Brain pericyte (primary cell): ENCODE data around the gene SYTL3.
"Not testable (repeated sequence)": the region's sequence is repeated elsewhere in the genome, so short reads cannot be mapped to it uniquely, and the experiment has no call there.

Experiments used
- DNase-seq: peaks from one replicate; pipeline ENCODE4 v3.0.0-alpha.2; 2012; ENCODE audit warnings: low read depth, low spot score

The SYTL3 gene, protein sequence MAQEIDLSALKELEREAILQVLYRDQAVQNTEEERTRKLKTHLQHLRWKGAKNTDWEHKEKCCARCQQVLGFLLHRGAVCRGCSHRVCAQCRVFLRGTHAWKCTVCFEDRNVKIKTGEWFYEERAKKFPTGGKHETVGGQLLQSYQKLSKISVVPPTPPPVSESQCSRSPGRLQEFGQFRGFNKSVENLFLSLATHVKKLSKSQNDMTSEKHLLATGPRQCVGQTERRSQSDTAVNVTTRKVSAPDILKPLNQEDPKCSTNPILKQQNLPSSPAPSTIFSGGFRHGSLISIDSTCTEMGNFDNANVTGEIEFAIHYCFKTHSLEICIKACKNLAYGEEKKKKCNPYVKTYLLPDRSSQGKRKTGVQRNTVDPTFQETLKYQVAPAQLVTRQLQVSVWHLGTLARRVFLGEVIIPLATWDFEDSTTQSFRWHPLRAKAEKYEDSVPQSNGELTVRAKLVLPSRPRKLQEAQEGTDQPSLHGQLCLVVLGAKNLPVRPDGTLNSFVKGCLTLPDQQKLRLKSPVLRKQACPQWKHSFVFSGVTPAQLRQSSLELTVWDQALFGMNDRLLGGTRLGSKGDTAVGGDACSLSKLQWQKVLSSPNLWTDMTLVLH

GRCh38 chr6:158649289-158650143 is at the start of gene SYTL3:
Gene SYTL3 (plus strand): TSS chr6:158650054. CDS start chr6:158663269, 13,215 bp downstream.
- no peak for DNase-seq

GRCh38 chr6:158603261-158604047 is 46.4 kb upstream of the SYTL3 start:
- no peak for DNase-seq

DNA sequence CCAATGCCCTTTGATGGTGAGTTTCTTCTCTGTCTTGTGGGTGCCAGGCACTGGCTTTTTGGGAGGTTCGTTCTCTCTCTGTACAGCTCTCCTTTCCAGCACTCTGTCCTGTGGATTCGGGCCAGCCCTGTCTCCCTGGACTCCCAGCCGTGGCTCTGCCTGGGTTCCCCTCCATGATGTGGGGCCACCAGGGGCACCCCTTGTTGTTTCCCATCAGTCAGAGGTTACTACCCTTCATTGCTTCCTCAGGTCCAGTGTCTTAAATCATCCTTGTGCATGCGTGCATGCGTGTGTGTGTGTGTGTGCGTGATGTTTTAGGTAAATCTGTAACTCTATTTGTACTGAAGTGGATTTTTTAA is 45.8 kb upstream of the SYTL3 start:
- DNase-seq: no peak

GRCh38 chr6:158605266-158605878 is 44.5 kb upstream of the SYTL3 start:
- peak; percentile 27 for DNase-seq

GRCh38 chr6:158606011-158606410 is 43.8 kb upstream of the SYTL3 start:
- DNase-seq: not testable (repeated sequence)

DNA sequence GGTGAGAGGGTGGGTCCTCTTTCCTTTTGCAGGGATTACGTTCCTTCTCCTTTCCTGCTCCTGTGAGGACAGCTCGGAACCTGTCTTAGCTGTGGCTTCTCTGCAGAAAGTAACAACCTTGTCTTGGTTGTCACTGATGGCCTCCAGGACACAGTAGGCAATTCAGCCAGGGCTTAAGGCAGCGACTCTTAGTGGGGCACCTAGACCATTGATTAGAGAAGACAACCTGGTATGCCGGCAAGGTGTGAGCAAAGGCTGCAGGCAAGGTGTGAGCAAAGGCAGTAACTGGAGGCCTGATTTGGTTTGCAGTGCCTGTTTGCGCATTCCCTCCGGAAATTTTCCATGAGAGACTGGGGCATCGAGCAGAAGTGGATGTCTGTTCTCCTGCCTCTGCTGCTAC is 42.9 kb upstream of the SYTL3 start:
- no peak for DNase-seq

DNA sequence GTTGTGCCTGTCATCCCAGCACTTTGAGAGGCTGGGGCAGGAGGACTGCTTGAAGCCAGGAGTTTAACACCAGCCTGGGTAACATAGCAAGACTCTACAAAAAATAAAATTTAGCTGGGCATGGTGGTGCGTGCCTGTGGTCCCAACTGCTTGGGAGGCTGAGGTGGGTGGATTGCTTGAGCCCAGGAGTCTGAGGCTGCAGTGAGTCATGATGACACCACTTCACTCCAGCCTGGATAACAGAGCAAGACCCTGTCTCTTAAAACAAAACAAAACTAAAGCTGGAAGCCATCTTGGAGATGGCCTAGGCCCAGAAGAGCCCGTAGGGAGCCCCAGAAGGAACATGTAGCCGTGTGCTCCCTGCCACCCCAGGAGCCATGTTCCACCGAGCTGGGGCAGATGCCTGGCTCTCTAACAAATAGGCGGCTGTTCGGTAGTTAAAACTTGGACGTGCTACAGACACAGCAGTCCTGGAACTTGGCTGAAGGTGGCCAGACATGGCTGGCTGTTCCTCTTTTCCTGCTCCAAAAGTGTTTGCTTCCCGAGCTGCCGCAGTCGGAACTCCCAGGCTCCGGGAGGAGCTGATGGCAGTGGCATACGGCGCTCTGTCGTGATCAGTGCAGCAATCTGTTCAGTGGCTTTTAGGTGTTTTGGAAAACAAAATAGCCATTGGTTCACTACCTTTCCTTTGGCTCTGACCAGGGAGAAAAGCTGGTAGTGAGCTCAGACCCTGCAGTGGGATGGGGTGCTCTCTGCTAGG is 42.3 kb upstream of the SYTL3 start:
- no peak for DNase-seq

GRCh38 chr6:158608221-158608620 is 41.6 kb upstream of the SYTL3 start:
- DNase-seq: no peak

DNA sequence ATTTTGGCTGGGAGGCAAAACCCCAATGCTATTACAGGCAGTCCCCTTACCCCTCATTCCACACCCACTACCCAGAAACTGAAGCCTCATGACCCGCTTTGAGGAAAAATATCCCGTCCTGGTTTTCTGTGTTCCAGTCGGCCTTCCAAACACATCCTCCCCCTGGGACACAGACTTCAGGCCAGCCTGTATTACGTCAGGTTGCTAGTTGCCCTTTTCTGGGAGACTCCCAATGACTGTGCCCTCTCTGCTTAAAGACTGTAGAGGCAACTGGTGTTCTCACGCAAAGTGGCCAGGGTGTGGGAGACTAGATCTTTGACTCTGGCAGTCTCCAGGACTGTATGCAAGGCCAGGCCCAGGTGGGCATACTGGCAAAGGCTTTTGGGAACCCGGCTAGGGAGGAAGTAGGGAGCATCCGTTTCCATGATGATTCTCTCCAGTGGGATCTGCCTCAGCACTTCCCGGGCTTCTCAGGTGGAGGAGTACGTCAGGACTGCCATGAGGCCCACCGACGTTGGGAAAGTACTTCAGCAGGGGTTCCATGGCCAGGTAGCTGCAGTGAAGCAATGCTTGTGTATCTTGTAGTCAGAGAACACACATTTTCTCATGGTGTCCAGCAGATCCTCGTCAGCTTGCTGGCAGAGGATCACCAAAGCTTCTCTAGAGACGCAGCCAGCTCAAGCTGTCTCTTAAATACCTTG is 40.2 kb upstream of the SYTL3 start:
- DNase-seq: no peak

DNA sequence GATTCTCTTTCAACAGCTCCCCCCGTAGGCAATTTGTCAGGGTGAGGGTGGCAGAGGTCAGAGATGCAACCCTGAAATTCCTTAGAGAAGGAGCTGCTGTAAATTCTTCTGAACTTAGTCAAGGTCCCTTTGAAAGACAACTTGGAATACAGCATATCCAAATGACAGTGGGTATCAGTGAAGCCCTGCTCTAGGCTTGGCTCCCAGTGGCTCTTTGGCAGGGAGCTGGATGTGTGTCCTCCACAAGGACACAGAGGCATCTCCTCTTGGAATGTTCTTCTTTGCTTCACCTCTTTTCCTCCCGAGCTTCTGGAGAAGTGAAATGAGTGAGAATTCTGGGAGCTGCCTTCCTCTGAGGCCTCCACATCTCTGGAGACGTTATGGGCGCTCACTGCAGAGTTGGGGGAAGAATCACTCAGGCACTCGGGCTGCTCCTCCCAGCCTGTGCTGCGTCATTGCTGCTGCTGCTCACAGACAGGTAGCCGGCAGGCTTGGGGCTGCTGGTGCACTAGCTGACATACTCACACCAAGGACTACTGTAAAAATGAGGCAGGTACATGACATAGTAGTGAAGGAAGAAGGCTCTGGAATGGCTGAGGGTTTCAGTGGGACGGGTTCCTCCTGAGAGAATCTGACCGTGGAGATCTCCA is 39.4 kb upstream of the SYTL3 start:
- DNase-seq: no peak

DNA sequence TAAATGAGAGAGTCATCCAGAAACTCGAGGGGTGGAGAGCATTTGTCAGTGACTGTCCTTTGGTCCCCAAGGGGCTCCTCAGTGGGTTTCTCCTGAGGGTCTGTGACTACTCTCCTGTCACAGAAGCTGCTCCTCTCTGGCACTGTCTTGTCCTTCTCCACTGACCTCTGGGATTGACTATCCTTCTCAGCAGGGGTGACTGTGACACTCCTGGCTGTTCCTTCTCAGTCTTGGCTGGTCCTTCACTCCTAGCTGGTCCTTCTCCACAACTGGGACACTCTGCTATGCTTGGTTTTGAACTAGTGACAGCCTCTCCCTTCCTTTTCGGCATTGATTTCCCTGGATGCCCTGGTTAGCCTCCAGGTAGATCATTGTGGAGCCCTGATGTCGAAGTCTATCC is 38.8 kb upstream of the SYTL3 start:
- no peak for DNase-seq

GRCh38 chr6:158611541-158612370 is 38.1 kb upstream of the SYTL3 start:
- DNase-seq: no peak

- DNase-seq: not testable (repeated sequence)
These were observed 35.2 kb upstream of the SYTL3 start for GRCh38 chr6:158614606-158615005.

GRCh38 chr6:158618289-158618688 is 31.6 kb upstream of the SYTL3 start:
- not testable (repeated sequence) for DNase-seq

DNA sequence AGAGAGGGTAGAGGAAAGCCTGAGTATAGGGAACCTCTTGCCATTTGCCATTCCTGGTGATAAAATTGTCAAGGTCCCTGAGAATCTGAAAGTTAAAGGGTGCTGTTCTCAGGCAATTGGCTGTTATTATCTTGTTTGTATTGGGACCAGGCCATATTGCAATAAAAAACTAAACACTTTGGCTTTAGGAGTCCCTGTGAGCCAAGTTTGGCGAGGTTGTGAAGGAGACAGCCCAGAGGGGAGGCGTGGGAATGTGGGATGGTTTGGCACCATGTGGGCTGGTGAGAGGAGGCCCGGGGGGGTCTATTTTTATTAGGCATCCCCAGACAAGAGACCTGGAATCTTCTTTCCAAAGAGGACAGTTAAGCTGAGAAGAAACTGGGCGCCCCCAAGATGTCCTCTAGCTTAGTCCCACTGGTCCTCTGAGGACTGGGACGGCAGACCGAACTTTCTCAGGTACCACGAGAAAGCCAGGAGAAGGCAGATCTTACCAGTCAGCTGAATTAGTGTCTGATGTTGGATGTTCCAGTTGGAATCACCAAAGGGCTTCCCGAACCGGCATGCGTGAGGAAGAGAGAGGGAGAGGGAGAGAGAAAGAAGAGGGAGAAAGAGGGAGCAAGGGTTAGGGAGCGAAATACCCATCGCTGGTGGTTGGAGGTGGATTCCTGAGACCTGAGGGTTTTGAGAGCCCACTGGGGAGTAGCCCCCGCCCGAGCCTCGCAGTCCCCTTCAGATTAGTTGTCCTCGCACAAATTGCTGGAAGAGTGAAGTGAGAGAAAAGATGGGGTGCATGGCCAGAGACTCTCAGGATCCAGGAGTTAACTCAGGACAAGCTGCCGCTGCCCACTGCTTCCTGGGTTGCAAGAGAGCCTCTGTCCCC is 29.7 kb upstream of the SYTL3 start:
- DNase-seq: no peak

DNA sequence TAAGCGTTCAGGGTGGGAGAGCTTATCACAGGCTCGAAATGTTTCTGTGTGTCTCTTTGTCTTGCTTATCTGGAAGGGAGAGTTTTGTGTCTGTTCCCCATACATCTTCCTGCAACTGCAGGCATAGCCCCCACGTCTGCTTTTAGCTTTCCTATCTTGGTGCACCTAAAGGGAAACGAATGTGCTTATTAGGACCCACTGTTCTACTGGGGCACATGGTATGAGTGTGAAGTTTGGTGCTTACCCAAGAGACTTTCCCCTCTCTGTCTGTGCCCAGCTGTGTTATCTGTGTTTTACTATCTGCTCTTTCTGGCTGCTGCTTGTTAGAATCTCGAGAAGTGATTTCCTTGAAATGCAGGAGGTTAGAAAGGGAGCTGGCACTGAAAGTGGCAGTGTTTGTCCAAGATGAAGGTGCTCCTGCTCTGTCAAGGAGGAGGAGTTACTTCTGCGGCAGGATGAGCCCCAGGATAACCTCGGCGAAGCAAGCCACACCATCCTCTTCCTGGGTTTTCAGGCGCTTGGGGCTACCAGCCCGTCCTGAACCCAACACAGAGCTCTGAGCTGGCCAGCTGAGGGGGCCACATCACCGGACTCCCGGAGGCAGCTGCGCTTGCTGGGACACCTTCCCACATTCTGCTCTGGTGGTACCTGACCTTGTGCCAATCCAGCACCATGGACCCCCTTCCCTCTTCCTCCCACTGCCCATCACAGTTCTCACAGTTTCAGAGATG is 28.7 kb upstream of the SYTL3 start:
- no peak for DNase-seq
